Thymus (tissue), 11 donors: Measurements from ENCODE around the gene ANKRD44. TPM values are rescaled to one million over a fixed set of nuclear protein-coding genes. Genes with fewer than 3 reads are reported as not detected.

Source experiments
- DNase-seq, 9 donors: peaks; one replicate each; pipeline ENCODE4 v3.0.0-alpha.2; 2013; ENCODE audit warnings: low spot score in 9 of 9, low read depth in 6 of 9, missing footprints in 1 of 9
- H3K27ac ChIP-seq, 2 donors: one replicate each; pipeline ENCODE4 v1.5.1; 2013; ENCODE audit warnings: control low read depth in 1 of 2, low read depth in 1 of 2, low read length in 1 of 2, mild to moderate bottlenecking in 1 of 2, moderate library complexity in 1 of 2
- H3K27me3 ChIP-seq, 2 donors: one replicate each; pipeline ENCODE4 v1.5.1; 2013; ENCODE audit warnings: low read length in 1 of 2; ENCODE audit not compliant: control insufficient read depth in 2 of 2, insufficient read depth in 1 of 2
- H3K36me3 ChIP-seq, 2 donors: one replicate each; pipeline ENCODE4 v1.5.1; 2013; ENCODE audit warnings: low read length in 1 of 2, mild to moderate bottlenecking in 1 of 2, moderate library complexity in 1 of 2; ENCODE audit not compliant: control insufficient read depth in 2 of 2, insufficient read depth in 2 of 2
- H3K4me1 ChIP-seq, 2 donors: one replicate each; pipeline ENCODE4 v1.5.1; 2013; ENCODE audit warnings: low read length in 2 of 2; ENCODE audit not compliant: control insufficient read depth in 2 of 2, insufficient read depth in 2 of 2
- H3K4me3 ChIP-seq, 2 donors: one replicate each; pipeline ENCODE4 v1.5.1; 2013; ENCODE audit warnings: low read length in 2 of 2, control low read depth in 1 of 2, mild to moderate bottlenecking in 1 of 2
- H3K9me3 ChIP-seq, 2 donors: one replicate each; pipeline ENCODE4 v1.5.1; 2013; ENCODE audit warnings: low read length in 1 of 2, mild to moderate bottlenecking in 1 of 2; ENCODE audit not compliant: control insufficient read depth in 2 of 2, insufficient read depth in 1 of 2
- WGBS: extraction: QIAGEN DNeasy Blood & Tissue Kit; methylation state at CpG from one replicate; pipeline ENCODE4 v1.1.7; 2013; 5-methylcytosine and 5-hydroxymethylcytosine counted together
- polyA plus RNA-seq: library from polyadenylated mRNA; stranded (reverse); fragments of 200-250 nt; gene quantifications from one replicate; pipeline ENCODE4 v1.2.3, GENCODE V29; 2013
- total RNA-seq: library from RNA; stranded (reverse); fragments of 120-200 nt; gene quantifications from one replicate; pipeline ENCODE4 v1.2.4, GENCODE V29; 2013
- donor health status: healthy.

ANKRD44 gene
- total and polyA plus RNA-seq, 2 donors: 25.2 to 72.9 TPM

GRCh38 chr2:197130318-197130717 is 180.3 kb downstream of the ANKRD44 start:
- peaks cover 21 to 26% of the 10 kb centered on the region in 2 donors for H3K36me3 ChIP-seq
- H3K9me3 ChIP-seq: peaks cover 0 to 5% of the 10 kb centered on the region in 2 donors
- no peak overlapping the region for H3K4me3 ChIP-seq
- H3K27me3 ChIP-seq: no peaks in the 10 kb centered on the region
- 36% methylated on average over 6 of the region's 6 CpGs for WGBS
- peak in 2 of 9 donors; percentile 35 to 73 for DNase-seq
- peak overlapping the region in 1 of 2 donors; percentile 61 for H3K27ac ChIP-seq
- peaks cover 2 to 15% of the 10 kb centered on the region in 2 donors for H3K4me1 ChIP-seq

GRCh38 chr2:197128897-197129296 is 181.7 kb downstream of the ANKRD44 start:
- H3K9me3 ChIP-seq: peaks cover 0 to 5% of the 10 kb centered on the region in 2 donors
- H3K36me3 ChIP-seq: peaks cover 23 to 26% of the 10 kb centered on the region in 2 donors
- no peak overlapping the region for H3K4me3 ChIP-seq
- H3K27me3 ChIP-seq: no peaks in the 10 kb centered on the region
- no peak for DNase-seq
- H3K27ac ChIP-seq: no peak overlapping the region
- peaks cover 2 to 15% of the 10 kb centered on the region in 2 donors for H3K4me1 ChIP-seq
- 98% methylated on average over 5 of the region's 5 CpGs for WGBS

GRCh38 chr2:197128126-197128525 is 182.5 kb downstream of the ANKRD44 start:
- DNase-seq: no peak
- 42% methylated on average over 1 of the region's 1 CpG for WGBS
- Histone ChIP-seq H3K4me3 (no peak overlapping the region), H3K9me3 (peaks cover 0 to 5% of the 10 kb centered on the region in 2 donors), H3K4me1 (peaks cover 2 to 15% of the 10 kb centered on the region in 2 donors), H3K27me3 (no peaks in the 10 kb centered on the region), H3K36me3 (peaks cover 22 to 27% of the 10 kb centered on the region in 2 donors), H3K27ac (no peak overlapping the region)

GRCh38 chr2:197126630-197127352 is 183.8 kb downstream of the ANKRD44 start:
- no peak for DNase-seq
- Histone ChIP-seq H3K27me3 (no peaks in the 10 kb centered on the region), H3K9me3 (peaks cover 0 to 5% of the 10 kb centered on the region in 2 donors), H3K4me3 (no peak overlapping the region), H3K4me1 (peaks cover 2 to 16% of the 10 kb centered on the region in 2 donors), H3K36me3 (peaks cover 24 to 25% of the 10 kb centered on the region in 2 donors), H3K27ac (no peak overlapping the region)
- 99% methylated on average over 7 of the region's 7 CpGs for WGBS

GRCh38 chr2:197124639-197125390 is 185.8 kb downstream of the ANKRD44 start:
- Histone ChIP-seq H3K9me3 (peaks cover 0 to 5% of the 10 kb centered on the region in 2 donors), H3K27ac (no peak overlapping the region), H3K27me3 (no peaks in the 10 kb centered on the region), H3K4me1 (peaks cover 0 to 16% of the 10 kb centered on the region in 2 donors), H3K4me3 (no peak overlapping the region), H3K36me3 (peaks cover 35 to 39% of the 10 kb centered on the region in 2 donors)
- 82% methylated on average over 7 of the region's 7 CpGs for WGBS
- DNase-seq: no peak

- peaks cover 0 to 13% of the 10 kb centered on the region in 2 donors for H3K4me1 ChIP-seq
- H3K27me3 ChIP-seq: no peaks in the 10 kb centered on the region
- no peaks in the 10 kb centered on the region for H3K9me3 ChIP-seq
- H3K4me3 ChIP-seq: no peak overlapping the region
- peaks cover 38 to 46% of the 10 kb centered on the region in 2 donors for H3K36me3 ChIP-seq
- no peak overlapping the region for H3K27ac ChIP-seq
- DNase-seq: no peak
- WGBS: 100% methylated on average over 1 of the region's 1 CpG
These were observed 187.8 kb downstream of the ANKRD44 start for GRCh38 chr2:197122821-197123220.

GRCh38 chr2:197121756-197122385 is 188.7 kb downstream of the ANKRD44 start:
- WGBS: 78% methylated on average over 6 of the region's 6 CpGs
- DNase-seq: peak in 1 of 9 donors; percentile 18
- H3K4me1 ChIP-seq: peaks cover 0 to 13% of the 10 kb centered on the region in 2 donors
- H3K36me3 ChIP-seq: peaks cover 38 to 46% of the 10 kb centered on the region in 2 donors
- no peaks in the 10 kb centered on the region for H3K9me3 ChIP-seq
- no peak overlapping the region for H3K4me3 ChIP-seq
- H3K27ac ChIP-seq: peak overlapping the region in 1 of 2 donors; percentile 49
- H3K27me3 ChIP-seq: no peaks in the 10 kb centered on the region

GRCh38 chr2:197121255-197121654 is 189.3 kb downstream of the ANKRD44 start:
- DNase-seq: no peak
- Histone ChIP-seq H3K4me1 (peaks cover 0 to 16% of the 10 kb centered on the region in 2 donors), H3K27me3 (no peaks in the 10 kb centered on the region), H3K9me3 (no peaks in the 10 kb centered on the region), H3K36me3 (peaks cover 35 to 50% of the 10 kb centered on the region in 2 donors), H3K4me3 (no peak overlapping the region), H3K27ac (peak overlapping the region in 1 of 2 donors; percentile 49)
- WGBS: 93% methylated on average over 8 of the region's 8 CpGs
